LNCAP (cell line): Measurements from ENCODE around the gene OR10A5.

Experiments used
- TF ChIP-seq, protein P1 (sequence below): fragments of 450-650 bp; IDR thresholded peaks from 2 replicates; pipeline ENCODE4 v1.5.1; 2017; ENCODE audit warnings: mild to moderate bottlenecking

OR10A5 gene

DNA sequence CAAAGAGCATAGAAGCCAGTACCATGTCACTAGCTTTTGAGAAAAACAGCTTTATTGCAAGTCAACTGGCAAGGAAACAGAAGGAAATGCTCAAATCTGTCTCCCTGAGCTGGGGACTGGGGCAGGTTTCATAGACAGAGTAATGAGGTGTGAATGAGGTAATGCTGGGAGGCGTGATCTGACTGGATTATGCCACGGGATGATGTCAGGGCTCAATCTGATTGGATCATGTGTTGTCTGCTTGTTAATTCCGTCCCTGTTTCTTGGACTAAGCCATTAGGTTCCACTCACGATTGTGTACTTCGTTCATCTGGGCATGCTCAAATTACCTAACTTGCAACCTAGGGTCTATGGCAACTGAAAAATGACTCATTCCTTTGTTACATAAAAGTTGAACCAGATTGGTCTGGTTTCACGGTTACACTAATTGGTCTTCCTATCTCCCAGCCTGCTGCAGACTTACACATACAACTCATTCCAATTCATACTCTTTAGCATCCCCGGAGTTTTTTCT lies 20.2 kb upstream of the OR10A5 start:
- TF ChIP-seq, protein P1, sequence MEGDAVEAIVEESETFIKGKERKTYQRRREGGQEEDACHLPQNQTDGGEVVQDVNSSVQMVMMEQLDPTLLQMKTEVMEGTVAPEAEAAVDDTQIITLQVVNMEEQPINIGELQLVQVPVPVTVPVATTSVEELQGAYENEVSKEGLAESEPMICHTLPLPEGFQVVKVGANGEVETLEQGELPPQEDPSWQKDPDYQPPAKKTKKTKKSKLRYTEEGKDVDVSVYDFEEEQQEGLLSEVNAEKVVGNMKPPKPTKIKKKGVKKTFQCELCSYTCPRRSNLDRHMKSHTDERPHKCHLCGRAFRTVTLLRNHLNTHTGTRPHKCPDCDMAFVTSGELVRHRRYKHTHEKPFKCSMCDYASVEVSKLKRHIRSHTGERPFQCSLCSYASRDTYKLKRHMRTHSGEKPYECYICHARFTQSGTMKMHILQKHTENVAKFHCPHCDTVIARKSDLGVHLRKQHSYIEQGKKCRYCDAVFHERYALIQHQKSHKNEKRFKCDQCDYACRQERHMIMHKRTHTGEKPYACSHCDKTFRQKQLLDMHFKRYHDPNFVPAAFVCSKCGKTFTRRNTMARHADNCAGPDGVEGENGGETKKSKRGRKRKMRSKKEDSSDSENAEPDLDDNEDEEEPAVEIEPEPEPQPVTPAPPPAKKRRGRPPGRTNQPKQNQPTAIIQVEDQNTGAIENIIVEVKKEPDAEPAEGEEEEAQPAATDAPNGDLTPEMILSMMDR, result no peak

- TF ChIP-seq, protein P1, result no peak
Observed at GRCh38 chr11:6828103-6828502, 17.4 kb upstream of the OR10A5 start.

- TF ChIP-seq, protein P1, result no peak
Observed at GRCh38 chr11:6833356-6833755, 12.1 kb upstream of the OR10A5 start.

DNA sequence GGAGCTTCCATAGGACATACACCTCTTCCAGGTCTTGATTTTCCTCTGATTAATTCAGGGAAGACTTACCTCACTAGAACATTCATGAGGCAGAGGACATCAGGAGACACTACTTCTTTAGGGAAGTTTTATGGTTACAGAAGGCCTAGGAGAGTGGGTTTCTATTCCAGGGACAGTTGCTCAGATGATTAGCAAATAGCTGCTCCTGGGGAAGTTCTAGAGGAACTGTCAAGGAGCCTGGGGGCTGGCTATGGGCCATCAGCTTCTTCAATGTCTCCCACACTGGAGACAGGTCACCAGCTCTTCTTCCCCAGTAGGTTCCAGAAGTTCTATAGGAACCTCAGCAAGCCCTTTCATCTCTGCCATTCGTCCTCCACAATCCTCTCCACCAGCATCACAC lies 11.5 kb upstream of the OR10A5 start:
- TF ChIP-seq, protein P1, result no peak

DNA sequence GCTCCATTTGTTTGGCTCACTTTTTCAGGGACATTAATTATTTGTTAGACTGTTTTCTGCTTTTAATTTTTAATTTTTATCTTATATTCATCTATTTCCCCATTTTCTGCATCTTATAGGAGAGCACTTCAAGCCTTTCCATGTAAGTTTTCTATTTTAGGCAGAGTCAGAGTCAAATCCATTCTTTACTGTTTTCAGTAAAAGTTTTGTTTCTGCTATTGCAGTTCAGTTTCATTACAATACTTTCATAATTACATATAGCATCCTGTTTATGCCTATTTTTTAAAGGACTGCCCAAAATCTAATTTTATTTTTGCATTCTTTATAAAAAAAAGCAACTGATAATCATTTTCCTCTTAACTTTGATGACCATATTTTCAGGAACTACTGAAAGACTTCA lies 3.8 kb upstream of the OR10A5 start:
- TF ChIP-seq, protein P1, result no peak

GRCh38 chr11:6843670-6844069 lies 1.8 kb upstream of the OR10A5 start:
- TF ChIP-seq, protein P1, result no peak

GRCh38 chr11:6844356-6844755 lies 1.1 kb upstream of the OR10A5 start:
- TF ChIP-seq, protein P1, result no peak

GRCh38 chr11:6850526-6850925 lies 5.0 kb downstream of the OR10A5 start:
- TF ChIP-seq, protein P1, result no peak
